Measurements from ENCODE around the gene TARM1.
"Not testable (repeated sequence)": the region's sequence is repeated elsewhere in the genome, so short reads cannot be mapped to it uniquely, and the experiment has no call there.

TARM1 gene

GRCh38 chr19:54099190-54099902, 18.2 kb upstream of the TARM1 start:
- DNase-seq = no peak

- DNase-seq = peak; percentile 35
Measured at GRCh38 chr19:54096617-54097106, 15.5 kb upstream of the TARM1 start.

- not testable (repeated sequence) for DNase-seq
Measured at GRCh38 chr19:54095859-54096616, 14.9 kb upstream of the TARM1 start.

GRCh38 chr19:54095136-54095858, 14.1 kb upstream of the TARM1 start:
- no peak for DNase-seq

GRCh38 chr19:54094426-54095000, 13.3 kb upstream of the TARM1 start:
- DNase-seq = no peak

- no peak for DNase-seq
Measured at GRCh38 chr19:54084410-54084809, 3.2 kb upstream of the TARM1 start.

GRCh38 chr19:54077334-54077733, 3.8 kb downstream of the TARM1 start:
- DNase-seq = no peak

GRCh38 chr19:54074851-54075250, 6.3 kb downstream of the TARM1 start:
- DNase-seq = no peak

- no peak for DNase-seq
Measured at GRCh38 chr19:54073829-54074228, 7.3 kb downstream of the TARM1 start.

GRCh38 chr19:54069470-54069869, 11.7 kb downstream of the TARM1 start:
- no peak for DNase-seq

GRCh38 chr19:54063350-54064116, 17.6 kb downstream of the TARM1 start, which contains the start of gene VSTM1:
Gene VSTM1, minus strand, starts transcription at chr19:54063897. Its CDS starts 120 bp downstream, at chr19:54063777.
- no peak for DNase-seq

GRCh38 chr19:54062643-54063042, 18.5 kb downstream of the TARM1 start:
- DNase-seq = no peak

GRCh38 chr19:54047616-54048015, 33.5 kb downstream of the TARM1 start:
- DNase-seq = no peak

- DNase-seq = no peak
Measured at GRCh38 chr19:54045771-54046170, 35.4 kb downstream of the TARM1 start.

- no peak for DNase-seq
Measured at GRCh38 chr19:54042989-54043388, 38.2 kb downstream of the TARM1 start.

- no peak for DNase-seq
Measured at GRCh38 chr19:54041969-54042606, 39.1 kb downstream of the TARM1 start.

GRCh38 chr19:54040003-54040402, 41.2 kb downstream of the TARM1 start:
- no peak for DNase-seq

GRCh38 chr19:54036542-54036941, 44.6 kb downstream of the TARM1 start:
- DNase-seq = not testable (repeated sequence)

- no peak for DNase-seq
Measured at GRCh38 chr19:54035215-54036178, 45.7 kb downstream of the TARM1 start.

- DNase-seq = no peak
Measured at GRCh38 chr19:54030895-54031586, 50.1 kb downstream of the TARM1 start.

Measured in NCI-H1436 treated with DMSO at 0.1 percent for 48 hours (cell line).